OCI-LY3 (cell line): ENCODE data around the gene PDZRN3.

Experiments
- H2AFZ ChIP-seq: fragments of 200-600, 300-600 bp; shearing (Covaris generic); 2 replicates; pipeline ENCODE4 v1.6.0; 2014; ENCODE audit warnings: antibody characterized with exemption, low read depth, low read length
- H3K27ac ChIP-seq: fragments of 200-600, 300-600 bp; sonication (generic); 2 replicates; pipeline ENCODE4 v1.5.1; 2014; ENCODE audit warnings: mild to moderate bottlenecking, low read length, moderate library complexity, mixed read lengths
- H3K27me3 ChIP-seq: fragments of 200-600, 300-600 bp; sonication (generic); 2 replicates; pipeline ENCODE4 v1.6.1; 2014; ENCODE audit warnings: low read depth, low read length, mixed read lengths
- H3K36me3 ChIP-seq: fragments of 200-600, 300-600 bp; sonication (generic); replicated peaks from 2 replicates; pipeline ENCODE3; 2014; ENCODE audit warnings: low read depth, low read length, mixed read lengths
- H3K4me1 ChIP-seq: fragments of 300-600, 200-600 bp; sonication (generic); 2 replicates; pipeline ENCODE4 v1.6.1; 2014; ENCODE audit warnings: low read length, mixed read lengths
- H3K4me2 ChIP-seq: fragments of 200-600, 300-600 bp; sonication (generic); 2 replicates; pipeline ENCODE4 v1.6.1; 2014; ENCODE audit warnings: low read length, mixed read lengths
- H3K4me3 ChIP-seq: fragments of 300-600, 200-600 bp; sonication (generic); 2 replicates; pipeline ENCODE4 v1.5.1; 2014; ENCODE audit warnings: antibody characterized with exemption, mild to moderate bottlenecking, low read length, moderate library complexity
- H3K79me2 ChIP-seq: fragments of 300-600, 200-600 bp; shearing (Covaris generic); 2 replicates; pipeline ENCODE4 v1.6.1; 2014; ENCODE audit warnings: mild to moderate bottlenecking, low read length, mixed read lengths
- H3K9ac ChIP-seq: fragments of 300-600, 200-600 bp; shearing (Covaris generic); 2 replicates; pipeline ENCODE4 v1.6.0; 2014; ENCODE audit warnings: mild to moderate bottlenecking, low read length, moderate library complexity
- H3K9me3 ChIP-seq: fragments of 200-600, 300-600 bp; shearing (Covaris generic); 2 replicates; pipeline ENCODE4 v1.6.1; 2014; ENCODE audit warnings: low read length, mixed read lengths; ENCODE audit not compliant: insufficient read depth
- H4K20me1 ChIP-seq: fragments of 200-600, 300-600 bp; sonication (generic); 2 replicates; pipeline ENCODE4 v1.6.1; 2016; ENCODE audit warnings: low read length, mixed read lengths; ENCODE audit not compliant: insufficient read depth
- CTCF ChIP-seq: fragments of 200-600, 300-600 bp; sonication (generic); IDR thresholded peaks from 2 replicates; pipeline ENCODE4 v1.5.1; 2014; ENCODE audit warnings: antibody characterized with exemption, low read length, low read depth
- EZH2phosphoT487 ChIP-seq: fragments of 200-600 bp; shearing (Covaris generic); IDR thresholded peaks from 2 replicates; pipeline ENCODE4 v1.6.1; 2018; ENCODE audit warnings: antibody characterized with exemption, mixed run types, low read depth

Gene PDZRN3

GRCh38 chr3:73364517-73364916, 260.2 kb downstream of the PDZRN3 start:
- no peak overlapping the region for H3K4me2 ChIP-seq

GRCh38 chr3:73363093-73363492, 261.6 kb downstream of the PDZRN3 start:
- no peaks in the 10 kb centered on the region for H3K36me3 ChIP-seq
- no peak overlapping the region for H3K4me3 ChIP-seq
- no peaks in the 10 kb centered on the region for H3K27me3 ChIP-seq
- no peak overlapping the region for H3K4me2 ChIP-seq
- H3K4me1 ChIP-seq, result no peaks in the 10 kb centered on the region
- H4K20me1 ChIP-seq, result no peaks in the 10 kb centered on the region
- H3K9me3 ChIP-seq, result no peaks in the 10 kb centered on the region
- H2AFZ ChIP-seq, result no peak overlapping the region
- TF ChIP-seq CTCF (no peak), EZH2phosphoT487 (no peak)
- no peaks in the 10 kb centered on the region for H3K79me2 ChIP-seq
- no peak overlapping the region for H3K27ac ChIP-seq
- no peak overlapping the region for H3K9ac ChIP-seq

More at GRCh38 chr3:73364517-73364916, 260.2 kb downstream of the PDZRN3 start:
- Histone ChIP-seq H3K9me3 (no peaks in the 10 kb centered on the region), H3K36me3 (no peaks in the 10 kb centered on the region), H3K79me2 (no peaks in the 10 kb centered on the region), H4K20me1 (no peaks in the 10 kb centered on the region), H3K4me1 (no peaks in the 10 kb centered on the region), H2AFZ (no peak overlapping the region), H3K27me3 (no peaks in the 10 kb centered on the region), H3K4me3 (no peak overlapping the region), H3K9ac (no peak overlapping the region), H3K27ac (no peak overlapping the region)
- TF ChIP-seq EZH2phosphoT487, result no peak
- no peak for TF ChIP-seq CTCF

GRCh38 chr3:73361591-73361990, 263.1 kb downstream of the PDZRN3 start:
- H3K27me3 ChIP-seq, result no peaks in the 10 kb centered on the region
- no peaks in the 10 kb centered on the region for H3K9me3 ChIP-seq
- no peak overlapping the region for H2AFZ ChIP-seq
- no peak overlapping the region for H3K27ac ChIP-seq
- H4K20me1 ChIP-seq, result no peaks in the 10 kb centered on the region
- H3K36me3 ChIP-seq, result no peaks in the 10 kb centered on the region
- H3K9ac ChIP-seq, result no peak overlapping the region
- no peak overlapping the region for H3K4me2 ChIP-seq
- TF ChIP-seq CTCF, result no peak
- no peak for TF ChIP-seq EZH2phosphoT487
- H3K79me2 ChIP-seq, result no peaks in the 10 kb centered on the region
- H3K4me3 ChIP-seq, result no peak overlapping the region
- H3K4me1 ChIP-seq, result no peaks in the 10 kb centered on the region

- TF ChIP-seq CTCF, result no peak
- TF ChIP-seq EZH2phosphoT487, result no peak
- H3K9ac ChIP-seq, result no peak overlapping the region
- no peaks in the 10 kb centered on the region for H3K4me1 ChIP-seq
- no peak overlapping the region for H3K4me3 ChIP-seq
- no peak overlapping the region for H3K4me2 ChIP-seq
- no peaks in the 10 kb centered on the region for H3K79me2 ChIP-seq
- no peak overlapping the region for H3K27ac ChIP-seq
- no peaks in the 10 kb centered on the region for H3K36me3 ChIP-seq
- no peak overlapping the region for H2AFZ ChIP-seq
- H3K9me3 ChIP-seq, result no peaks in the 10 kb centered on the region
- H4K20me1 ChIP-seq, result no peaks in the 10 kb centered on the region
- peaks cover 29% of the 10 kb centered on the region for H3K27me3 ChIP-seq
These were observed 271.0 kb downstream of the PDZRN3 start for GRCh38 chr3:73353649-73354217.
